H1 (cell line): ENCODE data around the gene SORL1-AS1.

Experiments used
- CTCF ChIA-PET: fragments of 300-600 bp; sonication (Branson Sonifier 250); formaldehyde crosslinking; loops from one replicate; lab custom pipeline; 2021; ENCODE audit not compliant: partially characterized antibody; lab: Charles Lee
- POLR2A ChIA-PET: fragments of 300-600 bp; sonication (Branson Sonifier 250); formaldehyde crosslinking; loops from one replicate; lab custom pipeline; 2021; ENCODE audit warnings: inconsistent platforms; ENCODE audit not compliant: partially characterized antibody; lab: Charles Lee
- DNase-seq, 2 experiments: peaks; one replicate each; pipeline versions ENCODE4 v3.0.0 to v3.0.0-alpha.2; 2010 to 2022; ENCODE audit warnings: low spot score in 2 of 2, low read depth in 1 of 2, mixed read lengths in 1 of 2
- FAIRE-seq: peaks from 2 replicates; lab custom pipeline; 2011; peaks lifted over from hg19 to GRCh38; lab: Jason Lieb, UNC
- H2AFZ ChIP-seq: 2 replicates; pipeline ENCODE4 v1.8.1; 2012; ENCODE audit warnings: low read length, inconsistent platforms
- H2AK5ac ChIP-seq: 2 replicates; pipeline ENCODE4 v1.6.1; 2013; ENCODE audit warnings: low read depth, low read length
- H2BK120ac ChIP-seq: replicated peaks from 2 replicates; pipeline ENCODE3; 2013; ENCODE audit warnings: low read depth, low read length, inconsistent platforms
- H2BK12ac ChIP-seq: 2 replicates; pipeline ENCODE4 v1.6.1; 2013; ENCODE audit warnings: low read depth, low read length
- H2BK15ac ChIP-seq: 2 replicates; pipeline ENCODE4 v1.6.1; 2013; ENCODE audit warnings: low read length
- H2BK20ac ChIP-seq: 2 replicates; pipeline ENCODE4 v1.6.1; 2013; ENCODE audit warnings: low read length
- H2BK5ac ChIP-seq: 2 replicates; pipeline ENCODE4 v1.6.1; 2013; ENCODE audit warnings: low read depth, low read length
- H3K14ac ChIP-seq: 2 replicates; pipeline ENCODE4 v1.6.1; 2013; ENCODE audit warnings: inconsistent platforms; ENCODE audit not compliant: insufficient read length
- H3K18ac ChIP-seq: 2 replicates; pipeline ENCODE4 v1.6.1; 2013; ENCODE audit warnings: low read length; ENCODE audit errors: extremely low read depth
- H3K23ac ChIP-seq: 2 replicates; pipeline ENCODE4 v1.6.1; 2013; ENCODE audit warnings: inconsistent platforms; ENCODE audit not compliant: insufficient read length
- H3K23me2 ChIP-seq: 2 replicates; pipeline ENCODE4 v1.6.1; 2013; ENCODE audit warnings: low read depth, low read length
- H3K27ac ChIP-seq: 2 replicates; pipeline ENCODE4 v1.6.1; 2011; ENCODE audit warnings: low read depth, low read length, inconsistent platforms
- H3K27me3 ChIP-seq, 4 experiments: replicated peaks in 1 of 4; 1 replicate in 1 of 4; 2 replicates in 3 of 4; pipeline versions ENCODE4 v1.6.1 to v1.8.1; 2011 to 2013; ENCODE audit warnings: low read length in 3 of 4, mild to moderate bottlenecking in 3 of 4, inconsistent platforms in 2 of 4, mixed read lengths in 2 of 4, moderate library complexity in 1 of 4; ENCODE audit not compliant: control insufficient read depth in 3 of 4, insufficient read depth in 3 of 4; ENCODE audit errors: extremely low read depth in 1 of 4
- H3K36me3 ChIP-seq, 4 experiments: 2 replicates each; pipeline versions ENCODE4 v1.6.1 to v1.8.1; 2011 to 2013; ENCODE audit warnings: mild to moderate bottlenecking in 4 of 4, low read length in 3 of 4, moderate library complexity in 2 of 4, control low read depth in 1 of 4, inconsistent platforms in 1 of 4; ENCODE audit not compliant: insufficient read depth in 4 of 4, control insufficient read depth in 2 of 4
- H3K4ac ChIP-seq: replicated peaks from 2 replicates; pipeline ENCODE3; 2013; ENCODE audit warnings: low read length, low read depth, mixed read lengths, inconsistent platforms; ENCODE audit not compliant: insufficient read length
- H3K4me1 ChIP-seq, 4 experiments: replicated peaks in 1 of 4; 1 replicate in 1 of 4; 2 replicates in 3 of 4; pipeline versions ENCODE4 v1.6.1 to v1.8.1; 2011 to 2013; ENCODE audit warnings: low read length in 3 of 4, inconsistent platforms in 2 of 4, mixed read lengths in 1 of 4; ENCODE audit not compliant: insufficient read depth in 4 of 4, control insufficient read depth in 3 of 4
- H3K4me2 ChIP-seq, 2 experiments: 2 replicates each; pipeline versions ENCODE4 v1.6.1 to v1.8.1; 2011 to 2013; ENCODE audit warnings: low read depth in 2 of 2, low read length in 2 of 2, control low read depth in 1 of 2, inconsistent platforms in 1 of 2, mild to moderate bottlenecking in 1 of 2; ENCODE audit not compliant: insufficient read depth in 1 of 2
- H3K4me3 ChIP-seq, 4 experiments: fragments of 200-600, 300-600 bp in 1 of 4; sonication (generic), shearing (Covaris generic), sonication (Bioruptor Twin) in 1 of 4; 2 replicates each; pipeline versions ENCODE4 v1.5.1 to v1.8.1; 2011 to 2016; ENCODE audit warnings: low read length in 4 of 4, low read depth in 3 of 4, control low read depth in 2 of 4, inconsistent platforms in 2 of 4, mild to moderate bottlenecking in 2 of 4, mixed read lengths in 1 of 4, moderate library complexity in 1 of 4; ENCODE audit not compliant: insufficient read depth in 2 of 4; ENCODE audit errors: extremely low read depth in 1 of 4
- H3K56ac ChIP-seq: replicated peaks from 2 replicates; pipeline ENCODE3; 2013; ENCODE audit warnings: low read depth, mild to moderate bottlenecking, mixed read lengths, low read length, inconsistent platforms; ENCODE audit not compliant: insufficient read length
- H3K79me1 ChIP-seq: 2 replicates; pipeline ENCODE4 v1.6.1; 2013; ENCODE audit warnings: low read depth, low read length, control low read depth
- H3K79me2 ChIP-seq, 2 experiments: 2 replicates each; pipeline versions ENCODE4 v1.6.1 to v1.8.1; 2012 to 2013; ENCODE audit warnings: low read length in 2 of 2, mild to moderate bottlenecking in 2 of 2, inconsistent platforms in 1 of 2; ENCODE audit not compliant: insufficient read depth in 2 of 2, control insufficient read depth in 1 of 2
- H3K9ac ChIP-seq, 4 experiments: replicated peaks in 1 of 4; 1 replicate in 1 of 4; 2 replicates in 3 of 4; pipeline versions ENCODE4 v1.6.1 to v1.8.1; 2011 to 2013; ENCODE audit warnings: low read depth in 3 of 4, low read length in 3 of 4, control low read depth in 2 of 4, mild to moderate bottlenecking in 2 of 4, moderate library complexity in 2 of 4, inconsistent platforms in 1 of 4; ENCODE audit errors: extremely low read depth in 1 of 4
- H3K9me3 ChIP-seq, 2 experiments: 2 replicates each; pipeline versions ENCODE4 v1.6.1 to v1.8.1; 2012 to 2013; ENCODE audit warnings: mild to moderate bottlenecking in 2 of 2, moderate library complexity in 2 of 2, control low read depth in 1 of 2, inconsistent platforms in 1 of 2, low read depth in 1 of 2, low read length in 1 of 2, mixed read lengths in 1 of 2; ENCODE audit not compliant: insufficient read depth in 2 of 2
- H4K20me1 ChIP-seq, 2 experiments: replicated peaks in 1 of 2; 2 replicates each; pipeline versions ENCODE3 to v1.8.1; 2011 to 2013; ENCODE audit warnings: inconsistent platforms in 2 of 2, low read length in 2 of 2, mild to moderate bottlenecking in 1 of 2; ENCODE audit not compliant: insufficient read depth in 2 of 2, control insufficient read depth in 1 of 2
- H4K5ac ChIP-seq: 2 replicates; pipeline ENCODE4 v1.6.1; 2013; ENCODE audit warnings: low read length, low read depth, mixed read lengths, inconsistent platforms; ENCODE audit not compliant: insufficient read length
- H4K8ac ChIP-seq: 2 replicates; pipeline ENCODE4 v1.8.0; 2013; ENCODE audit warnings: mild to moderate bottlenecking, moderate library complexity, low read length, inconsistent platforms; ENCODE audit not compliant: insufficient read depth; ENCODE audit errors: extremely low read depth
- H4K91ac ChIP-seq: replicated peaks from 2 replicates; pipeline ENCODE3; 2013; ENCODE audit warnings: low read length, mixed read lengths, inconsistent platforms; ENCODE audit not compliant: insufficient read length
- CTBP2 ChIP-seq: IDR thresholded peaks from 2 replicates; pipeline ENCODE4 v1.7.0; 2011; ENCODE audit warnings: borderline replicate concordance, mild to moderate bottlenecking, moderate library complexity, mixed read lengths, low read length; ENCODE audit not compliant: insufficient read depth, insufficient read length
- JUND ChIP-seq: IDR thresholded peaks from 2 replicates; pipeline ENCODE4 v1.6.1; 2011; ENCODE audit warnings: mild to moderate bottlenecking, improper control_type of control experiment, low read length
- SIX5 ChIP-seq: IDR thresholded peaks from 2 replicates; pipeline ENCODE4 v1.6.1; 2011; ENCODE audit warnings: mild to moderate bottlenecking, low read depth, low read length
- SP1 ChIP-seq: IDR thresholded peaks from 2 replicates; pipeline ENCODE4 v1.6.1; 2011; ENCODE audit warnings: low read depth, low read length
- WGBS, 2 experiments: shearing (Covaris generic) in 1 of 2; methylation state at CpG; one replicate each; pipeline versions ENCODE4 v1.1.6 to v1.1.7; 2013 to 2015; ENCODE audit warnings: low lambda C conversion rate in 2 of 2, mixed read lengths in 2 of 2, inconsistent platforms in 1 of 2, low coverage in 1 of 2, missing lambda C conversion rate in 1 of 2; ENCODE audit not compliant: insufficient replicate concordance in 2 of 2, insufficient coverage in 1 of 2, insufficient read length in 1 of 2; ENCODE audit errors: extremely low coverage in 1 of 2, missing lambda C conversion rate in 1 of 2; 5-methylcytosine and 5-hydroxymethylcytosine counted together
- TF ChIP-seq, protein P1 (sequence below): IDR thresholded peaks from 2 replicates; pipeline ENCODE4 v1.6.1; 2012; ENCODE audit warnings: low read length, inconsistent platforms

Gene SORL1-AS1

GRCh38 chr11:121464352-121464946 is 11.7 kb upstream of the SORL1-AS1 start:
- Histone ChIP-seq H3K36me3 (no peaks in the 10 kb centered on the region), H3K4me2 (0 out of 4 replicates have a peak overlapping the region, but pooled peaks of 1 of the 2 experiments have one; percentile 0), H2AFZ (no peak overlapping the region), H3K56ac (no peak overlapping the region), H3K23ac (no peak overlapping the region), H2BK120ac (no peak overlapping the region), H3K4me3 (no peak overlapping the region), H2BK12ac (no peak overlapping the region), H3K23me2 (no peaks in the 10 kb centered on the region), H3K14ac (no peak overlapping the region), H2BK20ac (0 out of 2 replicates have a peak overlapping the region, but pooled peaks have one; percentile 44), H3K4me1 (peaks cover 21 to 37% (median 28%) of the 10 kb centered on the region in 4 experiments), H3K27me3 (no peaks in the 10 kb centered on the region), H3K9ac (no peak overlapping the region; a peak in 1 of 7 replicates), H3K27ac (0 out of 2 replicates have a peak overlapping the region, but pooled peaks have one; percentile 1), H4K91ac (peak overlapping the region; percentile 51), H3K79me2 (peaks cover 4 to 91% of the 10 kb centered on the region in 2 experiments), H3K9me3 (no peaks in the 10 kb centered on the region), H2BK15ac (no peak overlapping the region; the same call in 1 of the 2 replicates), H3K79me1 (peaks cover 18% of the 10 kb centered on the region), H2AK5ac (no peak overlapping the region), H3K4ac (no peak overlapping the region), H4K8ac (no peak overlapping the region), H2BK5ac (no peak overlapping the region), H4K20me1 (peaks cover 2% of the 10 kb centered on the region in 2 experiments), H3K18ac (no peak overlapping the region), H4K5ac (no peak overlapping the region)
- TF ChIP-seq CTBP2 (no peak), SIX5 (no peak), JUND (peak; percentile 29; the same call in 1 of the 2 replicates), SP1 (no peak)
- TF ChIP-seq, protein P1, sequence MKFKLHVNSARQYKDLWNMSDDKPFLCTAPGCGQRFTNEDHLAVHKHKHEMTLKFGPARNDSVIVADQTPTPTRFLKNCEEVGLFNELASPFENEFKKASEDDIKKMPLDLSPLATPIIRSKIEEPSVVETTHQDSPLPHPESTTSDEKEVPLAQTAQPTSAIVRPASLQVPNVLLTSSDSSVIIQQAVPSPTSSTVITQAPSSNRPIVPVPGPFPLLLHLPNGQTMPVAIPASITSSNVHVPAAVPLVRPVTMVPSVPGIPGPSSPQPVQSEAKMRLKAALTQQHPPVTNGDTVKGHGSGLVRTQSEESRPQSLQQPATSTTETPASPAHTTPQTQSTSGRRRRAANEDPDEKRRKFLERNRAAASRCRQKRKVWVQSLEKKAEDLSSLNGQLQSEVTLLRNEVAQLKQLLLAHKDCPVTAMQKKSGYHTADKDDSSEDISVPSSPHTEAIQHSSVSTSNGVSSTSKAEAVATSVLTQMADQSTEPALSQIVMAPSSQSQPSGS, result no peak
- 91% methylated on average over 11 of the region's 11 CpGs; no CpG with 5 or more reads in 1 of the 2 experiments for WGBS, 2 experiments
- DNase-seq (no peak), FAIRE-seq (no peak)
- ChIA-PET CTCF (interaction anchor here (0.6 to 3.2 kb wide), 3 partner anchors 16 to 364 kb away, joined by 3 to 11 read pairs (median 4); partner anchors contain the start of gene TECTA), POLR2A (interaction anchor here (1.4 to 4.0 kb wide), 2 partner anchors 9 to 11 kb away, joined by 3 to 16 read pairs; no protein-coding TSS in a partner anchor)
